GM12892 (cell line): ENCODE results near the gene STIMATE.

Experiments
- POLR2A ChIP-seq: IDR thresholded peaks from 2 replicates; pipeline ENCODE4 v1.6.1; 2011; ENCODE audit warnings: low read depth, low read length, control low read depth
- POLR2AphosphoS5 ChIP-seq: IDR thresholded peaks from 2 replicates; pipeline ENCODE4 v1.6.1; 2011; ENCODE audit warnings: low read depth, low read length, control low read depth

- TF ChIP-seq POLR2A (no peak), POLR2AphosphoS5 (no peak)
These were observed 735 bp downstream of the STIMATE start for GRCh38 chr3:52896613-52897012.
